Stimulated activated CD4-positive, alpha-beta T cell treated with anti-CD3 and anti-CD28 coated beads, Interleukin-1b, Interleukin-23, amount 100 ng/mL, for 1 hour (primary cell): ENCODE data around the gene NTF3.

Experiments used
- DNase-seq, 2 donors: peaks; one replicate each; pipeline ENCODE4 v3.0.0-alpha.2; 2020; ENCODE audit warnings: low read depth in 2 of 2

NTF3 gene

GRCh38 chr12:5430641-5431603 lies 986 bp upstream of the NTF3 start:
- DNase-seq = no peak

- no peak for DNase-seq
Measured at GRCh38 chr12:5433081-5433844, 1.4 kb downstream of the NTF3 start.

- no peak for DNase-seq
Measured at GRCh38 chr12:5433845-5434646, 2.1 kb downstream of the NTF3 start.

- DNase-seq = no peak
Measured at GRCh38 chr12:5434647-5435560, 3.0 kb downstream of the NTF3 start.

GRCh38 chr12:5437182-5437583 lies 5.3 kb downstream of the NTF3 start:
- DNase-seq = no peak

GRCh38 chr12:5437589-5437988 lies 5.7 kb downstream of the NTF3 start:
- DNase-seq = no peak

GRCh38 chr12:5438671-5439200 lies 6.8 kb downstream of the NTF3 start:
- DNase-seq = no peak

GRCh38 chr12:5439371-5439771 lies 7.5 kb downstream of the NTF3 start:
- no peak for DNase-seq

GRCh38 chr12:5439788-5440300 lies 7.9 kb downstream of the NTF3 start:
- DNase-seq = no peak

- DNase-seq = no peak
Measured at GRCh38 chr12:5440978-5441377, 9.1 kb downstream of the NTF3 start.

GRCh38 chr12:5441497-5442236 lies 9.8 kb downstream of the NTF3 start:
- DNase-seq = no peak

GRCh38 chr12:5442251-5443006 lies 10.5 kb downstream of the NTF3 start:
- DNase-seq = no peak

- DNase-seq = no peak
Measured at GRCh38 chr12:5444520-5444919, 12.6 kb downstream of the NTF3 start.

GRCh38 chr12:5447320-5447719 lies 15.4 kb downstream of the NTF3 start:
- DNase-seq = no peak

- DNase-seq = no peak
Measured at GRCh38 chr12:5451251-5451650, 19.3 kb downstream of the NTF3 start.

- no peak for DNase-seq
Measured at GRCh38 chr12:5452569-5452968, 20.7 kb downstream of the NTF3 start.

GRCh38 chr12:5453466-5453865 lies 21.6 kb downstream of the NTF3 start:
- no peak for DNase-seq

- DNase-seq = no peak
Measured at GRCh38 chr12:5455045-5455444, 23.1 kb downstream of the NTF3 start.

- no peak for DNase-seq
Measured at GRCh38 chr12:5456030-5456429, 24.1 kb downstream of the NTF3 start.
